HepG2 (cell line): Measurements from ENCODE around the gene WEE1. TPM values are rescaled to one million over a fixed set of nuclear protein-coding genes. Genes with fewer than 3 reads are reported as not detected.

Source experiments
- ATF5 ChIP-seq: sonication (generic); formaldehyde crosslinking; IDR thresholded peaks from 2 replicates; pipeline ENCODE4 v1.4.0; 2020; ENCODE audit warnings: mild to moderate bottlenecking, low read depth, missing genetic modification reagents
- BORCS8-MEF2B ChIP-seq: sonication (generic); formaldehyde crosslinking; IDR thresholded peaks from 2 replicates; pipeline ENCODE4 v1.8.0; 2022; ENCODE audit warnings: mild to moderate bottlenecking, missing genetic modification reagents
- CENPBD1 ChIP-seq: sonication (generic); formaldehyde crosslinking; IDR thresholded peaks from 2 replicates; pipeline ENCODE4 v1.8.0; 2022; ENCODE audit warnings: missing genetic modification reagents, low read depth, mild to moderate bottlenecking, borderline replicate concordance
- FUBP1 ChIP-seq: sonication (generic); formaldehyde crosslinking; IDR thresholded peaks from 2 replicates; pipeline ENCODE4 v1.5.1; 2020; ENCODE audit warnings: missing genetic modification reagents, mild to moderate bottlenecking, borderline replicate concordance
- MXD4 ChIP-seq: IDR thresholded peaks from 2 replicates; pipeline ENCODE4 v1.6.1; 2016; ENCODE audit warnings: mild to moderate bottlenecking, missing biosample characterization, missing genetic modification reagents
- MYC ChIP-seq: sonication (generic); formaldehyde crosslinking; IDR thresholded peaks from 2 replicates; pipeline ENCODE4 v1.9.0; 2021; ENCODE audit warnings: missing genetic modification reagents, borderline replicate concordance
- NFAT5 ChIP-seq: sonication (generic); formaldehyde crosslinking; IDR thresholded peaks from 2 replicates; pipeline ENCODE4 v1.4.0; 2020; ENCODE audit warnings: missing genetic modification reagents
- NR2C2 ChIP-seq: sonication (generic); formaldehyde crosslinking; IDR thresholded peaks from 2 replicates; pipeline ENCODE4 v1.4.0; 2020; ENCODE audit warnings: missing genetic modification reagents, mild to moderate bottlenecking, moderate library complexity, borderline replicate concordance
- NR2F6 ChIP-seq, 2 experiments: IDR thresholded peaks; 2 replicates each; pipeline ENCODE4 v1.6.1; 2016; ENCODE audit warnings: antibody characterized with exemption in 1 of 2, mild to moderate bottlenecking in 1 of 2
- PAF1 ChIP-seq: IDR thresholded peaks from 2 replicates; pipeline ENCODE4 v1.6.1; 2016; ENCODE audit warnings: missing genetic modification reagents, missing compliant biosample characterization
- SALL1 ChIP-seq: sonication (generic); formaldehyde crosslinking; IDR thresholded peaks from 2 replicates; pipeline ENCODE4 v1.8.0; 2022; ENCODE audit warnings: mild to moderate bottlenecking, missing genetic modification reagents
- SRF ChIP-seq: IDR thresholded peaks from 2 replicates; pipeline ENCODE4 v1.6.1; 2011; ENCODE audit warnings: mild to moderate bottlenecking, low read depth, low read length, moderate library complexity
- STAT5B ChIP-seq: sonication (generic); formaldehyde crosslinking; IDR thresholded peaks from 2 replicates; pipeline ENCODE4 v1.4.0; 2020; ENCODE audit warnings: missing genetic modification reagents
- SUZ12 ChIP-seq: fragments of 150-350 bp; IDR thresholded peaks from 2 replicates; pipeline ENCODE4 v1.6.1; 2014; ENCODE audit warnings: low read depth, low read length
- ZBTB26 ChIP-seq: IDR thresholded peaks from 2 replicates; pipeline ENCODE4 v1.6.1; 2016; ENCODE audit warnings: missing compliant biosample characterization, missing genetic modification reagents, borderline replicate concordance
- ZBTB38 ChIP-seq: sonication (generic); formaldehyde crosslinking; IDR thresholded peaks from 2 replicates; pipeline ENCODE4 v1.5.1; 2020; ENCODE audit warnings: mild to moderate bottlenecking, missing genetic modification reagents
- ZNF274 ChIP-seq: sonication (generic); formaldehyde crosslinking; IDR thresholded peaks from 2 replicates; pipeline ENCODE4 v1.5.1; 2020; ENCODE audit warnings: mild to moderate bottlenecking, missing genetic modification reagents
- ZNF33A ChIP-seq: sonication (generic); formaldehyde crosslinking; IDR thresholded peaks from 2 replicates; pipeline ENCODE4 v1.5.1; 2020; ENCODE audit warnings: missing genetic modification reagents, mild to moderate bottlenecking, moderate library complexity, borderline replicate concordance
- ZNF556 ChIP-seq: sonication (generic); formaldehyde crosslinking; IDR thresholded peaks from 2 replicates; pipeline ENCODE4 v1.4.0; 2020; ENCODE audit warnings: mild to moderate bottlenecking, missing genetic modification reagents, borderline replicate concordance
- ZNF577 ChIP-seq: sonication (generic); formaldehyde crosslinking; IDR thresholded peaks from 2 replicates; pipeline ENCODE4 v1.4.0; 2020; ENCODE audit warnings: mild to moderate bottlenecking, low read depth, missing genetic modification reagents, borderline replicate concordance
- polyA plus RNA-seq, 8 experiments: library from polyadenylated mRNA; depleted of rRNA in 3 of 8; stranded (reverse) in 7 of 8; unstranded in 1 of 8; fragments of >200 nt; fragmentation: Illumina TruSeq in 4 of 8; extraction: Trizol in 4 of 8; gene quantifications; 2 replicates each; pipeline versions ENCODE4 v1.2.1 to v1.2.3, GENCODE V29; 2011 to 2016; ENCODE audit warnings: low read depth in 4 of 8, missing spikeins in 1 of 8, mixed read lengths in 1 of 8; ENCODE audit not compliant: insufficient read depth in 1 of 8
- total RNA-seq, 5 experiments: library from RNA; depleted of rRNA; stranded (reverse); fragments of >200 nt; fragmentation: Illumina TruSeq; extraction: Trizol; gene quantifications; 2 replicates each; pipeline ENCODE4 v1.2.3, GENCODE V29; 2016; ENCODE audit warnings: low read depth in 1 of 5

The WEE1 gene
- total and polyA plus RNA-seq, 2 of the 13 experiments (the other 11 are each of a cell fraction or from before 2014, with no cell fraction given) = 31.4 to 63.7 TPM

GRCh38 chr11:9573052-9573774, at the start of gene WEE1 (continued):
- TF ChIP-seq ZBTB26 (CRISPR knock-in tag) (peak; percentile 61), SUZ12 (no peak), MXD4 (CRISPR knock-in tag) (peak; percentile 85; the same call in 1 of the 2 replicates), FUBP1 (CRISPR knock-in tag) (no peak), ZNF577 (CRISPR knock-in tag) (no peak), ATF5 (CRISPR knock-in tag) (no peak), NR2F6 (IDR thresholded peaks at IDR 0.05) (no peak), NR2F6 (CRISPR knock-in tag; IDR thresholded peaks at IDR 0.05) (peak; percentile 53; the same call in 1 of the 2 replicates), NFAT5 (CRISPR knock-in tag) (peak; percentile 20; the same call in 1 of the 2 replicates), ZNF33A (CRISPR knock-in tag) (no peak), ZBTB38 (CRISPR knock-in tag) (peak; percentile 66; the same call in 1 of the 2 replicates), NR2C2 (CRISPR knock-in tag) (peak; percentile 86), SRF (peak; percentile 15; the same call in 1 of the 2 replicates), STAT5B (CRISPR knock-in tag) (no peak), BORCS8-MEF2B (CRISPR knock-in tag) (peak; percentile 97), PAF1 (no peak), ZNF556 (CRISPR knock-in tag) (peak; percentile 49; the same call in 1 of the 2 replicates), SALL1 (CRISPR knock-in tag) (peak; percentile 88), CENPBD1 (CRISPR knock-in tag) (no peak), ZNF274 (CRISPR knock-in tag) (no peak; the same call in 1 of the 2 replicates), MYC (peak; percentile 87)
